HG03520 (cell line): ENCODE data around the gene TTC23L.
A peak's percentile ranks its signal among the peaks of the same experiment; 100 is the strongest.

Experiments used
- ATAC-seq: cut with Tn5 transposase; IDR thresholded peaks from one replicate; pipeline ENCODE4 v1.9.1; 2021; ENCODE audit warnings: mild to moderate bottlenecking, moderate library complexity; ENCODE audit not compliant: unreplicated experiment

The TTC23L gene

DNA sequence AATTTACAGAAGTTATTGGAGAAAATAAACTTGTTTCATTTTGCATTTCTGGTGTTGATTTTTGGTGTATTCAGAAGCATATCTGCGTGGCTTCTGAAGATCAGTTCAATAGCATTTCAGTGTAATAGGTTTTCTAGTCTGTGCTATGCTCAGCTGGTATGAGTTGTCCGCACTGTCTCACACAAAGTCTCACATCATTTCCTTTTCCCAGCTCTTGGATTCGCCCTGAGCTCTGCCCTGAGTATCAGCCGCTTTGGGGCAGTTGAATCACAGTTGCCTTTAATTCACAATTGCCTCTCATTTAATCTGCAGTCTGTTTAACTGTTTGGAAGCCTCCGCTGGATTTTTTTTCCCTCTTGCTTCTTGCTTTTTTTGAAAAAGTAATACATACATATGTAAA, 6.4 kb upstream of the TTC23L start:
- no peak for ATAC-seq

DNA sequence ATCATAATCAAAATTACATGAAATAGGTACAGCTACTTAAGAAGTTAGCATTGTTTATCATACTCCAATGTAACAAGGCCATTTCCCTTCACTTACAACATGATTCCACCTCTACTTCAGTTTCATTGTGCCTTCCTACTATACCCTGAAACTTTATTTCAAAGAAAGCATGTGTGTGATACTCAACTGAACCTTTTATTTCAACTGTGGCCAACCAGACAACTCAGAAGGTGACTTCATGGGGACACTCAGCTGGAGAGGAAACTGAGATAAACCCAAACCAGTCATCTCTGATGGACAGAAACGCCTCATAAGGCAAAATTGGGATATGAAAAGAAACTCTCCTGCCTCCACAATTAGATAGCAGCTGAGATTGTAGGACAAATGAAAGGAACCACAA, 5.9 kb upstream of the TTC23L start:
- ATAC-seq: no peak

DNA sequence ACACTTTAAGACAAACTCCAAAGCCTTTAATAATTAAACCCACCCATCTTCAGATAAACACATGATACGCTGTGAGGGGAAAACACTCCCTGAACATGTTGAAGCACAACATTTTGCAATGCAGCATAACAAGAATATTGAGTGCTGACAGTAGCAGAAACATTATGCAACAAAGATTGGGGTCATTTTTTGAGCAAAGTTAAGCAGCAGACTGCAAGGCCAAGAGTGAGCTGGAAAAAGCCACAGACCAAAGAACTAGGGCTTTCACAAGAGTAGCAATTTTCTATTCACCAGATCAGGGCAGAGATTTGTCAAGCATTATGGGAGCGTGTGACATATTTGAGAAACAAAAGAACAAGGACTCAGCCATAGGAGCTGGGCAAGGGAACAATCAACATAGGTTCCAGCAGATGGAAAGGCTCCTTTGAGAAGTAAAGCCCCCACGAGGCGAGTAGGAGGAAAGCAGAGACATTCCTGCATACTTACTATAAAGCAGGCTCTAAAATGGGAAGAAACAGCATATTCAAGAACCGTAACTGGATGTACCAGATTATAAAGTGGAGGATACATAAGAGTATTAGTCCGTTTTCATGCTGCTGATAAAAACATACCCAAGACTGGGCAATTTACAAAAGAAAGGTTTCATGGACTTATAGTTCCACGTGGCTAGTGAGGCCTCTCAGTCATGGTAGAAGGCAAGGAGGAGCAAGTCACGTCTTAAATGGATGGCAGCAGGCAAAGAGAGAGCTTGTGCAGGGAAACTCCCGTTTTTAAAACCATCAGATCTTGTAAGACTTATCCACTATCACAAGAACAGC, 4.8 kb upstream of the TTC23L start:
- ATAC-seq: no peak

DNA sequence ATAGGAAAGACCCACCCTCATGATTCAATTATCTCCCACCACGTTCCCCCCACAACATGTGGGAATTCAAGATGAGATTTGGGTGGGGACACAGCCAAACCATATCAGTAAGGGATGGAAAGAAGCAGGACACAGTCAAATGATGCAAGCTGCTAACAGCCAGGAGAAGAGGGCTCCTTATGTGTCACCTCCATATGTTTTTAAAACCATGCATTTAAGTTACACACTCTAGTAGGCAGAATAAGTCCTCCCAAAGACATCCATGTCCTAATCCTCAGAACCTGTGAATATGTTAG, 4.2 kb upstream of the TTC23L start:
- ATAC-seq: no peak

DNA sequence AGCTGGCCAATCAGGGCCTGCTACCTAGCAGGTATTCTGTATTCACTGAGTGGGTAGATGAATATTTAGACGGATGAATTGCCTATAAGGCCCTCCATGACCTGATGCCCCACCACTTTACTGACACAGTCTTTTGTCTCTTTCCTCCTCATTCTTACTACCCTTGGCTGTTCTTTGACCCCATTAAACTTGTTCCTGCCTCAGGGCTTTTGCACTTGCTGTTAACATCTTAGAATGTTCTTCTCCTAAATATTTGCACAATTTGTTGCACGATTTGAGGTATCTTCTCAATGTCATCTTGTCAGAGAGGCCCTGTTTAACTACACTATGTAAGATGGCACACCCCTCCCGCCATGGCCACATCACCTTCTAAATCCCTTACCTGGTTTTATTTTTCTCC, 3.3 kb upstream of the TTC23L start:
- ATAC-seq: no peak

DNA sequence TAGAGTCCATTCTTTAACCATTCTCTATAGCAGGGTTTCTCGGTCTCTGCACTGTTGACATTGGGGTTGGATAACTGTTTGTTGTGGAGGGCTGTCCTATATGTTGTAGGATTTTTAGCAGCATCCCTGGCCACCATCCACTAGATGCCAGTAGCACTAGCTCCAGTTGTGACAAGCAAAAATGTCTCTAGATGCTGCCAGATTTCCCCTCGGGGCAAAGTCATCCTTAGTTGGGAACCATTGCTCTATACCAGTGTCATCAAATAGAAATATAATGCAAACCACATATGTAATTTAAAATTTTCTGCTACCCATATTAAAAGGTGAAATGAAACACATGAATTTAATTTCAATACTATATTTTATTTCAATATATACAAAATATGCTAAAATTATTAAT, 2.9 kb downstream of the TTC23L start:
- ATAC-seq: no peak

DNA sequence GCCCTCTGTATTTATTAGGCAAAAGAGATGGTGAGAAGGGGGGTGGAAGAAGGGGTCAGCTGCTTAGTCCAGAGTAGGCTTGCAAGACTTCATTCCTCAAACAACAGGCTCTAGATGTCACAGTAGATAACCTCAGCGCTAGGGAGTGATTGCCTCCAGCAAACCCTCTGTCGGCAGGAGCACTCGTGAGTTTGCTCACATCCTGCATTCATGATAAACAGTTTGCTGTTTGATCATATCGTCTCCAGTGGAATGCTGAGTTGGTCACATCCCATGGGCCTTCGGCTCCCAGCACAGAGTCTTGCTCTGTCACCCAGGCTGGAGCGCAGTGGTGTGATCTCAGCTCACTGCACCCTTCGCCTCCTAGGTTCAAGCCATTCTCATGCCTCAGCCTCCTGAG, 3.6 kb downstream of the TTC23L start:
- ATAC-seq: no peak

DNA sequence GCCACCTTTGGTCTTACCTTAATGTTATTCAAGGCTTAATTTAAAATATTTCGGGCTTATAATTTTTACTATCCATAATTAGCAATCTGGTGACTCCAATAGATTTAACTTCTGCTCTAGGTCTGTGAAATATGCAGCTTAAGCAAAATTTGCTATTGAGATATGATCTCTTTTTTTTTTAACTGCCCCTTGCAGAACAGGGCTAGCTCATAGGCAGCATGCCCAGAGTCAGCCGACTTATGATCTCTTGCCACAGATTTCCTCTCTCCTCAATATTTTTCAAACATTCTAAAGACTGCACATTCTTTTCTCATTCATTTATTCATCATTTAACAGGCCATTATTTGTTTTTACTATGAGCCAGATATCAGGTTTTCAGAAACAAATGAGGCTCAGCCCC, 4.5 kb downstream of the TTC23L start:
- ATAC-seq: no peak

DNA sequence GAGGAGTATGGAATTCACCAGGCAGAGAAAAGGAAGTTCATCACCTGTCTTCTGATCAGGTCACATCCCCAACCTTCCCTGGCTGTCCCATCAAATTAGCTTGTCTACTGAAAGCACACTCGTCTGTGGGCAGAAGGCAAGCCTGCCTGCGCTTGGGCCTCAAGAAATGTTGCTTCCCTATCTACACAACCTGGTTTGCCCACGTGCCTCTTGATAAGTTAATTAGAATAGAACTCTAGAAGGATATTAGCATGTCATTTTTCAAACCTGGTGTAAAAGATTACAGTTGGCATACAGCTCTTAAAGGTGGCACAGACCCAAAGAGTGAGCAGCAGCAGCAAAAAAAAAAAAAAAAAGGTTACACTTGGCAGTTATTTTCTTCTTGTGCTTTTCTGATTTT, 5.1 kb downstream of the TTC23L start:
- no peak for ATAC-seq

DNA sequence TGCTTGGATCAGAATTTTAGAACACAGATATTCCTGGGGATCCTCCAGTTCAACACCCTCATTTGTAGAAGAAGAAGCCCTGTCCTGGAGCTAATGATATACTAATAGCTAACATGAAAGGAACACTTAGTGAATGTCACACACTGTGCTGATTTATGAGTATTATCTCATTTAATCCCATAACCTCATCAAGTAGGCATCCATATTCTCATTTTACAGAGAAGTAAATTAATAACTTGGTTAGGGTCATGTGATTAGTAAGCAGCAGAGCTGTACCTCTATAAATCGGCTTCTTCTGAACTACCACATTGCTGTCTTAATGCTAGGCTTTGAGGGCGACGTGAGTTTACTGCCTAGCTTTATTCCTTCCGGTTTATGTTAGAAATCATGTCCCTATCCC, 6.0 kb downstream of the TTC23L start:
- no peak for ATAC-seq

DNA sequence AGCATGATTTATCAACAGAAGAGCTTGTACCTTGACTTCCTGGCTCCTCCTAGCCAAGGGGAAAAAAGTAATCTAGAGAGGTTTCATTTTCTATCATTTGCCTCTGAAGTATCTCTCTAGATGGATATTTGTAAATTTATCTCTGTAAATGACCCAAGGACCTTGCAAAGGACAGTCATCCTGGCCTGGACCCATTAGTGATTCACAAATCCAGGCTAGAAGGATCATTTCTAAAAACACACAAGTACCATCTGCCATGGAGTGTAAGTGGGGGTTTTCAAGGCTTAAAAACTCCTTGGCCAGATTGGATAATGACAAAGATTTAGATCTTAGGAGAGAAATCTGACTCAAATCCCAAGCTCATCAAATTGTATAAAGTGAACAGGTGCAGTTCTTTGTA, 8.1 kb downstream of the TTC23L start:
- ATAC-seq: no peak

DNA sequence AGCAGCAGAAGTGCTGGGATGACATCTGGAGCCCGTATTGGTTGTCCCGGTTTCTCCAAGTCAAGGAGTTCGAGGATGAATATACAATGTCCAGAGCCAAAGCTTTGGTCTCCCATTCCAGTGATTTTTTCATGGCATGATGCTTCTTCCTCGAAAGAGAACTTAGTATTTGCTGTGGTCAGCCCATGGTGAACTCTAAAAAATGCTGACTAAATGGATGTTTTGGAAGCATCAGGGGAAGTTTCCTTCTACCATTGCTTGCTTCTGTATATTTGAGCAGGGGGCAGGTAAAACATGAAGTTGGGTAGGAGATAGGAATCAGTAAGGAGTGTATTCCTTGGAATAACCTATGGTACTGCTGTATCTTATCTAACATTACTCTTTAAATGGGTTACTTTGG, 8.6 kb downstream of the TTC23L start:
- ATAC-seq: no peak

DNA sequence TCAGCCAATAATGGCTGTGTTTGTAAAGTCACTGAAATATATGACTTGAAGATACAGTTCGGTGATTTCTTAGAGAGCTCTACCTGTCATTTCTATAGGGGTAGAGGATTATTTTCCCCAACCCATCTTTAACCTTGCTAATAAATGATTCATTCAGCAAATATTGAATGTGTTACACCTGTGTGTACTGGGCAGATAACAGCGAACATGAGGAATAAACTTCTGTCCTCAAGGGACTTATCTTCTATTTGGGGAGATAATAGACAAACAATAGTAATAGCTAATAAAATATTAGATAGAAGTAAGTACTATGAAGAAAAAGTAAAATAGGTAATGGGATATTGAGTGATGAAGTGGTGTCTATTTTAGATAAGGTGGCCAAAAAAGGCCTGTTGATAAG, 9.3 kb downstream of the TTC23L start:
- no peak for ATAC-seq

DNA sequence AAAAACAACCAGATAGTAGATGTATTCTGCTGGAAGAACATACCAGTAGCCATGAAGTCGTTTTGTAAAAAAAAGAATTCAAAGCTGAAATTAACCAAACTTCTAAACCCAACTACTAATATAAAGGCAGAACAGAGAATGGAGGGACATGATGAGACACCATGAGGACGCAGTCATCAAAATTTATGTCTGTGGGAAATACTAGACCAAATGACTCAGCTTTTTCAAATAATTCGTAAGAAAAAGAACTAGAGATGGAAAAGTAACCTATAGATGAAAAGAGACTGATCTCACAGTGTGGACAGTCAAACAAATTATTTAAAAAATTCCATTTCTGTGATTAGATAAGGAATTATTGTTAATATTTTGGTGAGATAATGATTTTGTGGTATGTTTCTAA, 10.3 kb downstream of the TTC23L start:
- ATAC-seq: no peak

DNA sequence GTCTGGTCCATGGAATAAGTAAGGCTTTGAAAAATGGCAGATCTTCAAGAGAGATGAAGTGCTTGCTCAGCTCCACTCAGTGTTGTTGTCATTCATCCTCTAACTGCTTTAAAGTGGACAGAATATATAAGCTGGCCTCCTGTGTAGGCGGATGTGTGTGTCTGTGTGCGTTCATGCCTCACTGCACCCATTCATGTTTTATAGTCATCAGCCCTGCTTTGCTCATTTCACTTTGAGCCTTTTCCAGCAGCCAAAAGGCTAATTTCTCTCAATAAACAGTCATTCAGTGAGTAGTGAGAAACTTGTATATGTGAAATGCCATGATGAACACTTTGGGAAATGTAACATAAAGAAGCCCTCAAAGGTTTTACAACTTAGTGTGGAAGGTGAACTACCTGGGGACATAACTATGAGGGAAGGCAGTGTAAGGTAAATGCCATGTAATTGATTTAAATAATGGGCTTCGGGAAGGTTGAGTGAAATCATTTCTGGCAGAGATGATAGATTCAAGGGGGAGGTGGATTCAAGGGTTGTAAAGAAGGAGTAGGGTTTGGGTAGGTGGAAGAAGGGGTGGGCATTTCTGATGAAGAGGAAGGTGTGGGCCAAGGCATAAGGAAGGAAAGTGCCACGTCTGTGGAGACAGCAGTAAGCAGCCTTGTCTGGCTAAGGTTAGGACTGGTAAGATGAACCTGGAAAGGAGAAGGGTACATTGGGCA, 15.7 kb downstream of the TTC23L start:
- peak; percentile 97 for ATAC-seq

DNA sequence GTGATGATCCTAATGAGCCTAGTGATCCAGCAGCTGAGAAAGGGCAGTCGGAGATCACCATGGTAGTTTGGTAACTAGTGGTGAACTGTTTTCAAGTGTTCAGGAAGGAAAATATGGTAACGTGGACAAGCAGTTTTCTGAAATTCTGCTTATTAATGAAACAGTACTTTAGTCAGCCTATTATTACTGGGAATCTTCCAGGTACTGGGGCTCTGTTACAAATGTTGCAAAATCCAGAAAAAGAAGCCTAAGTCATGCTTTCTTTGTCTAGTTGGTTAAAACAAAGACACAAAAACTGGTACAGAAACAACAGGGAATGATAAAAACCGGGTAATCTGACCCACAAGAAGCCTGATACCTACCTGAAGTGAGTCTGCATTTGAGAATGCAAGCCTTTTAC, 18.2 kb downstream of the TTC23L start:
- no peak for ATAC-seq

DNA sequence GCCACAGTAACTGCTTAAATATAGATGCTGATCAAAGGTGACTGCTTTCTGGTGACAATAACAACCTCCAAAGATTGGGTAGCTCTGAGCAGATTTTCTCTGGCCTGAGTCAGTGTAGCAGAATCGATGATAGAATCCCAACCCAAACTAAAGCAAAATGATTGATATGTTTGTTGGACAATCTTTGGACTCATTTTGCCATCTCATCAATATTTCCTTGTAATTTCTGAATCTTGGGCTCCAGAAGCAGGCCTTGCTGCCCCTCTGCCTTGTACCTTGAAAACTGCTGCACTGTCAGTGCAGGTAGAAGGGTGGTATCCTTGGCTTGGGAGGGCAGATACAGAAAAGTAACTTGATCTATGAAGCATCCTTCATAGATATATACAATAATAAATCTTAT, 18.9 kb downstream of the TTC23L start:
- ATAC-seq: no peak

DNA sequence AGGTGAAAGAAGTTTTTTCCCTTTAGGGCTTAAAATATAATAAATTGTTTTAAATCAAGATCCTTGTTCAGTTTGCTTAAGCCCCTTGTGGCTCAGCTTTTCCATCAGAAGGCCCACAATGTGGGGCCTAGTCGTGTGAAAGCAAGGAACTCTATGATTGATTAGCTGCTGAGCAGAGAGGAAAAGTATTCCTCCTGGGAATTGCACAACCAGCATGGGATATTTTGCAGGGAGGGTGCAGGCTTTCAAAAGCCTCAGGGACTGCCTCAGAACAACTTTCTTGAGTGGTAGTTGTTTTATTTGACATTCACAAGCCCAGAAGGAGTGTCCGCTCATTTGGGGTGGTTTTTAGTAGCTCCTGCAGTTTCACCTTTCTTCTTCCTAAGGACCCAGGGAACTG, 19.8 kb downstream of the TTC23L start:
- no peak for ATAC-seq

DNA sequence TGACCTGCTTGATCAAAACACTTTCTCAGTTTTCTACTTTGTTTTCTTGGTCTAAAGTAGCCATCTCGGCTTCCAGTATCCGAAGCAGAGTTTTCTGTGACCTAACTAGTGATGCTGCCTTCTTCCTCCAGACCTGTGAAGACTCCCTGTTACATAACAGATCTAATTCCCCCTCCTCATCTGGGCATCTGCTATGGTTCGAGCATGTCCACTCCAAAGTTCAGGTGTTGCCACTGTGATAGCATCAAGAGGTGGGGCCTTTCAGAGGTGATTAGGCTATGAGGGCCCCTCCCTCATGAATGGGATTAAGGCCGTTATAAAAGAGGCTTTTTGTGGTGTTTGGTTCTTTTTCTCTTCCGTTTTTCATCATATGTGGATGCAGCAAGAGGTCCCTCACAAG, 20.3 kb downstream of the TTC23L start:
- no peak for ATAC-seq

DNA sequence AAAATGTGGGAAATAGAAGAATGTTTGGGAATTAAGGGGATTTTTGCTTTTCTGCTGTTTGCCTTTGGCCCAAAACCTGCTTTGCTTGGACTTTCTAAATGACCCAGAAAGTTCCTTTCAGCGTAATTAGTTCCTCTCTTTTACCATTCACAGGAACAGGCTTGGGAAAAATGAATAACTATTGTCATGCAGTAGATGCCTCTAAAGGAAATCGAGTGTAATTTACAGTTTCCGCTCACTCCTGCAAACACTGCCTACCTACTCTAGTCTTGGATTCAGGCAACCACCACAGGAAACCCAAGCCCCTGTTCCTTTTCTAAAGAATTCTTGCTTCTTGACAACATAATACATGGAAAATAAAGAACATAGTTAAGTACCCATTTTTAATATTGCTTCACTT, 25.0 kb downstream of the TTC23L start:
- no peak for ATAC-seq

DNA sequence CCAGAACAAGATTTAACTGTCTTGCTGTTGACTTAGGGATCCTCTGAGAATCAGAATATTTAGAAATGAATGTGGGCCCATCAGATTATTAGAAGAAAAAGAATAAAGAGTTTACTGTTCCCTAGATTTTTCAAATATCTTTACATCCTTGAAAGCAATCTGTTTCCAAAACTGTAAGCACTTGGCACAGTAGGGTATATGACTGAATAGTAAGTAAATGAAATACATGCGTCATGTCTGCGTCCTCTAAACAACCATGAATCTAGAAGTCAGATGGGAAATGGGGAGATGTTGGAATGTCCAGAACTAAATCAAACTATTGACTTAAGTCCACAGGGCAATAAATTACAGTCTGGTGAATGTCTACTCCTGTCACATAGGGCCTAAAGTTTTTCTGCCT, 26.1 kb downstream of the TTC23L start:
- no peak for ATAC-seq

DNA sequence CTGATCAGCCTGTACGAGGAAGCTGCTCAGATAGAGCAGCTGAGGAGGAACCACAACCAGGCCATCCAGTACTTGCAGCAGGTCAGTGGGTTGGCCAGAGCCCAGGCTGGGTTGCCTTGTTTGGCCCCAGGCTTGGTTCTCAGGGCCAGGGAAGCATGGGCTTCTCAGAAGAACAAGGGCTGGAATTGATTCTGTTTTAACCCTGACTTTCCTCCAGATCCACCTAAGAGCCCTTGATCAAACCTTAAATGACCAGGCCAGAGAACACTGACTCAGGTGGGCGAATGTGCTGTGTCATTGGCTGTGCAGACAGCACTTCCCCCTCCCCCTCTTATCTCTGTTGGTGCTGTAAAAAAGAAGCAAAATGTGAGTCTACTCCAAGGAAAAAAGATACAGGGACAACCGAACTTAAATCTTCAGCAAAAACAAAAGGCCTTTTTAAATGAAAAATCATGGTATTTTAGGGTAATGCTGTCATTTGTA, 28.1 kb downstream of the TTC23L start:
- no peak for ATAC-seq

DNA sequence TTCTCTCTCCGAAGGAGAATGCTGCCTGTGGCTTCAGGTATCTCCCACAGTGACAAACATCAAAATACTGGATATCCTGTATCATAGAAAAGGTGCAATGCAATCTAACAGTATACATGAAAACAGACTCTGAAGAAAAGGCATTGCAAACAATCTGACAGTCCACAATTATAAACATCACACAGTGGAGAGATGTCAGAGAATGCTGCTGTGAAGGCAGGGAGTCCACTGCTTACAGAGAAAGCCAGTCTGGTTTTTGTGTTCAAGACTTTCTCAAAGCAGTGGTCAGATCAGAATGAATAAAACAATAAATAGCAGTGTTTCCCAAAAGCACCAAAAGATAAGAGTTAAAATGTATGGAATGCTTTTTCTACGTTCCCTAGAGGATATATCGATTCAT, 28.7 kb downstream of the TTC23L start:
- ATAC-seq: no peak
